Measurements from ENCODE around the gene APEX2. TPM values are rescaled to one million over a fixed set of nuclear protein-coding genes. Genes with fewer than 3 reads are reported as not detected.
"Not testable (repeated sequence)": the region's sequence is repeated elsewhere in the genome, so short reads cannot be mapped to it uniquely, and the experiment has no call there.

Gene APEX2, protein sequence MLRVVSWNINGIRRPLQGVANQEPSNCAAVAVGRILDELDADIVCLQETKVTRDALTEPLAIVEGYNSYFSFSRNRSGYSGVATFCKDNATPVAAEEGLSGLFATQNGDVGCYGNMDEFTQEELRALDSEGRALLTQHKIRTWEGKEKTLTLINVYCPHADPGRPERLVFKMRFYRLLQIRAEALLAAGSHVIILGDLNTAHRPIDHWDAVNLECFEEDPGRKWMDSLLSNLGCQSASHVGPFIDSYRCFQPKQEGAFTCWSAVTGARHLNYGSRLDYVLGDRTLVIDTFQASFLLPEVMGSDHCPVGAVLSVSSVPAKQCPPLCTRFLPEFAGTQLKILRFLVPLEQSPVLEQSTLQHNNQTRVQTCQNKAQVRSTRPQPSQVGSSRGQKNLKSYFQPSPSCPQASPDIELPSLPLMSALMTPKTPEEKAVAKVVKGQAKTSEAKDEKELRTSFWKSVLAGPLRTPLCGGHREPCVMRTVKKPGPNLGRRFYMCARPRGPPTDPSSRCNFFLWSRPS
- 21.7 and 26.4 TPM in 2 replicates for total RNA-seq (2014; rRNA removed; shearing (Covaris generic))

GRCh38 chrX:54999717-55000598 lies at the start of gene APEX2:
APEX2 (plus strand) TSS chrX:55000363; CDS start chrX:55000423, 60 bp downstream.
- peak; percentile 81 for DNase-seq
- H3K4me3 ChIP-seq (ENCODE audit: insufficient read depth, low read depth, low read length): peak within 1 kb of the TSS; percentile 58
- H3K27me3 ChIP-seq (ENCODE audit: control insufficient read depth, insufficient read depth, low read length): no peaks in the 10 kb centered on the region
- peaks cover 6% of the 10 kb centered on the region for H3K36me3 ChIP-seq (replicated peaks; ENCODE audit: control insufficient read depth, insufficient read depth, low read length)

DNA sequence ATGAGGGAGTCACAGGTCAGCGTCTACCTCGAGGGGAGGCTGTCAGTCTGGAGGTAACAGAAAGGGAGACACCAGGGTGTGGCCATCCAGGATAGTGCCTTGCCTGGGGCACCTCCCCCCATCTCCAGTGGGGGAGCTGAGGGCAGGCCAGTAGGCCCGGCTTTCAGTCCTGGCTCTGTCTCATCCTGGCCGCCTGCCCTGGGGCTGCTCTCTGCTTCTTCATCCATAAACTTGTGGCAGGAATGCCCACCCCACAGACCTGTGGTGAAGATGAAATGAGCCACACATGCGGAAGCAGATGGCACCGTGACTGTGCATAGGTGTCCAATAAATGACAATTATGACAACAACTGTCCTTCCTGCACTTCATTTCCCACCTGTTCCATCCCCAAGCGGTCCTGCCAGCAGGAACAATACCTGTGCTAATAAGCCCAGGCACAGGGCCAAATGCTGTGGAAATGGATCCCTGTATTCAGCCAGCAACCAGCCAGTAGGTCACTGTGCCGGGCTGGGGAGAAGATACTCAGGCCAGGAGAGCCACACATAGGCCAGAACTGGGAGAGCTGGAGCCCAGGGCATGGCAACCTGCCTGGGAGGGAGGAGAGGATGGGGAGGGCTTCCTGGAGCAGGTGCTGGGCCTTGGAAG lies 49.3 kb upstream of the APEX2 start:
- DNase-seq: no peak
- Histone ChIP-seq H3K4me3 (ENCODE audit: insufficient read depth, low read depth, low read length) (no peak overlapping the region), H3K36me3 (replicated peaks; ENCODE audit: control insufficient read depth, insufficient read depth, low read length) (no peaks in the 10 kb centered on the region), H3K27me3 (ENCODE audit: control insufficient read depth, insufficient read depth, low read length) (no peaks in the 10 kb centered on the region)

DNA sequence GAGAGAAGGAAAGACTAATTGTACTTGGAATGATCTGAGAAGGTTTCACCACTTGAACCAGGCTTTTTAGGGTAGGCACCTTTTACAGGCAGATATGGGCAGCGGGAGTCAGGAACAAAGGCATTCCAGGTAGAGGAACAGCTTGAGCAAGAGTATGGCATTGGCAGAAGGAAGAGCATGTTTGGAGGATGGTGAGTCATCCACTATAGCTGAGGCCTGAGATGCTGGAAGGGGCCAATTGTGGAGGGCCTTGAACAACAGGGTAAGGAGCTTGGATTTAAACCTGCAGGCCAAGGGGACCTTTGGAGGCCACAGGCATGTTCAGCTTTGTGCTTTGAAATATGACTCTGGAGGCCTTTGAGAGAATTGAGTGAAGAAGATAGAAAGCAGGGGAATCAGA lies 38.4 kb upstream of the APEX2 start:
- H3K4me3 ChIP-seq (ENCODE audit: insufficient read depth, low read depth, low read length): no peak overlapping the region
- no peaks in the 10 kb centered on the region for H3K36me3 ChIP-seq (replicated peaks; ENCODE audit: control insufficient read depth, insufficient read depth, low read length)
- no peak for DNase-seq
- no peaks in the 10 kb centered on the region for H3K27me3 ChIP-seq (ENCODE audit: control insufficient read depth, insufficient read depth, low read length)

DNA sequence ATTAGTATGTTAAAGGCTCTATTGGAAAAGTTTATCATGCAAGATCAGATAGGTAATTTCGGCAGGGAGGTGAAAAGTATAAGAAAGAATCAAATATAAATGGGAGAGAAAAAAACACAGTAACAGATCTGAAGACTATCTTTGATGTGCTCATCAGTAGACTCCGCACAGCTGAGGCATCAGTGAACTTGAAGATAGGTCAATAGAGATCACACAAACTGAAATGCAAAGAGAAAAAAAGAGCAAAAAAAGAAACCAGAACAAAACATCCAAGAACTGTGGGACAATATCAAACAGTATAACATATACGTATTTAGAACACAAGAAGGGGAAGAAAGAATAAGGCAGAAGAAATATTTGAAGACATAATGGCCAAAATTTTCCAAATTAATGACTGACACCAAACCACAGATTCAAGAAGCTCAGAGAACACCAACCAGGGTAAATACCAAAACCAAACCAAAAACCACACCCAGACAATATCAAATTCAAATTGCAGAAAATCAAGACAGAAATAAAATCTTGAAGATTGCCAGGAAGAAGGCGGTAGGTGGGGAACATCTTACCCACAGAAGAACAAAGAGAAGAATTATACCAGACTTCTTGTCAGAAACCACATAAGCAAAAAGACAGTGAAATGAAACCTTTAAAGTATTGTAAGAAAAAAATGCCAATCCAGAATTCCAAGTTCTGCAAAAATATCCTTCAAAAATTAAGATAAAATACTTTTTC lies 35.2 kb upstream of the APEX2 start:
- no peak overlapping the region for H3K4me3 ChIP-seq (ENCODE audit: insufficient read depth, low read depth, low read length)
- no peaks in the 10 kb centered on the region for H3K27me3 ChIP-seq (ENCODE audit: control insufficient read depth, insufficient read depth, low read length)
- no peak for DNase-seq
- H3K36me3 ChIP-seq (replicated peaks; ENCODE audit: control insufficient read depth, insufficient read depth, low read length): no peaks in the 10 kb centered on the region

DNA sequence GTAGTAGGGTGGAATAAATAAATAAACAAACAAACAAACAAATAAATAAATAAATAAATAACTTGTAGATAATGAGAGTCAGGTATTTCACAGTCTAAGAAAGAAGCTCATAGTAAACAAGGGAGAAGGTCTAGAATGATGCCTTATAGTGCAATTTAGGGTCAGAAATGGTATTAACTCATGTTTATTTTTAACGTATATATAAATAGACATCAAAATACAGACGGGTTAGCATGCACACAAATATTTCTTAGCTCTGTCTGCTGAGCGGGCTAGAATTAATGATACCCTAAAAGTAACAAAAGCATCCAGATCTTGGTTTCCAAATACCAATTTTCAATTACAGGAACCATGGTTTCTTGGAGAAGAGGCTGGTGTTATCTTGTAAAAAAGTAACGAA lies 22.8 kb upstream of the APEX2 start:
- Histone ChIP-seq H3K27me3 (ENCODE audit: control insufficient read depth, insufficient read depth, low read length) (no peaks in the 10 kb centered on the region), H3K4me3 (ENCODE audit: insufficient read depth, low read depth, low read length) (no peak overlapping the region), H3K36me3 (replicated peaks; ENCODE audit: control insufficient read depth, insufficient read depth, low read length) (no peaks in the 10 kb centered on the region)
- no peak for DNase-seq

- Histone ChIP-seq H3K36me3 (replicated peaks; ENCODE audit: control insufficient read depth, insufficient read depth, low read length) (no peaks in the 10 kb centered on the region), H3K27me3 (ENCODE audit: control insufficient read depth, insufficient read depth, low read length) (no peaks in the 10 kb centered on the region), H3K4me3 (ENCODE audit: insufficient read depth, low read depth, low read length) (no peak overlapping the region)
- DNase-seq: no peak
Observed at GRCh38 chrX:54978448-54978847, 21.7 kb upstream of the APEX2 start.

DNA sequence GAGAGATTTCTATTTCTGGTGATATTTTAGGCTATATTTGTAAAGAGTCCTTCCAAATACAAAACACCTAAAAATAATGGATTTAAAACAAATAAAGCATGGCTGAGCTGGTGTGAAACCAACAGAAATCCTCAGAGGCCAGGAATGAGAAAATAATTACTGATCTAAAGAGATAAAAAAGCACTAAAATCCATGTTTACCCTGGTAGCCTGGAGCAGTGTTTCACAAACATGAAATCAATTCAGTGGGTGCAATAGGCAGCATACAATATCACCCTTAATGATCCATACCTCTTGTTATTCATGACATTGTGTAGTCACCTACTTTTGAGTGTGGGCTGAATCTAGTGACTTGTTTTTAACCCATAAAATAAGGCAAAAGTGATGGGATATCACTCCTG lies 20.7 kb upstream of the APEX2 start:
- no peak for DNase-seq
- Histone ChIP-seq H3K36me3 (replicated peaks; ENCODE audit: control insufficient read depth, insufficient read depth, low read length) (no peaks in the 10 kb centered on the region), H3K27me3 (ENCODE audit: control insufficient read depth, insufficient read depth, low read length) (no peaks in the 10 kb centered on the region), H3K4me3 (ENCODE audit: insufficient read depth, low read depth, low read length) (no peak overlapping the region)

GRCh38 chrX:54980334-54980733 lies 19.8 kb upstream of the APEX2 start:
- DNase-seq: no peak

GRCh38 chrX:54983306-54983705 lies 16.9 kb upstream of the APEX2 start:
- not testable (repeated sequence) for H3K27me3 ChIP-seq (ENCODE audit: control insufficient read depth, insufficient read depth, low read length); H3K4me3 ChIP-seq (ENCODE audit: insufficient read depth, low read depth, low read length); DNase-seq; H3K36me3 ChIP-seq (replicated peaks; ENCODE audit: control insufficient read depth, insufficient read depth, low read length)

More at GRCh38 chrX:54980334-54980733, 19.8 kb upstream of the APEX2 start:
- no peaks in the 10 kb centered on the region for H3K36me3 ChIP-seq (replicated peaks; ENCODE audit: control insufficient read depth, insufficient read depth, low read length)
- no peak overlapping the region for H3K4me3 ChIP-seq (ENCODE audit: insufficient read depth, low read depth, low read length)
- no peaks in the 10 kb centered on the region for H3K27me3 ChIP-seq (ENCODE audit: control insufficient read depth, insufficient read depth, low read length)

- DNase-seq: no peak
- H3K4me3 ChIP-seq (ENCODE audit: insufficient read depth, low read depth, low read length): no peak overlapping the region
Observed at GRCh38 chrX:54991706-54992105, 8.5 kb upstream of the APEX2 start.

GRCh38 chrX:54992911-54993622 lies 7.1 kb upstream of the APEX2 start:
- Histone ChIP-seq H3K4me3 (ENCODE audit: insufficient read depth, low read depth, low read length) (no peak overlapping the region), H3K36me3 (replicated peaks; ENCODE audit: control insufficient read depth, insufficient read depth, low read length) (no peaks in the 10 kb centered on the region), H3K27me3 (ENCODE audit: control insufficient read depth, insufficient read depth, low read length) (no peaks in the 10 kb centered on the region)
- DNase-seq: no peak

More at GRCh38 chrX:54991706-54992105, 8.5 kb upstream of the APEX2 start:
- no peaks in the 10 kb centered on the region for H3K36me3 ChIP-seq (replicated peaks; ENCODE audit: control insufficient read depth, insufficient read depth, low read length)
- H3K27me3 ChIP-seq (ENCODE audit: control insufficient read depth, insufficient read depth, low read length): no peaks in the 10 kb centered on the region

DNA sequence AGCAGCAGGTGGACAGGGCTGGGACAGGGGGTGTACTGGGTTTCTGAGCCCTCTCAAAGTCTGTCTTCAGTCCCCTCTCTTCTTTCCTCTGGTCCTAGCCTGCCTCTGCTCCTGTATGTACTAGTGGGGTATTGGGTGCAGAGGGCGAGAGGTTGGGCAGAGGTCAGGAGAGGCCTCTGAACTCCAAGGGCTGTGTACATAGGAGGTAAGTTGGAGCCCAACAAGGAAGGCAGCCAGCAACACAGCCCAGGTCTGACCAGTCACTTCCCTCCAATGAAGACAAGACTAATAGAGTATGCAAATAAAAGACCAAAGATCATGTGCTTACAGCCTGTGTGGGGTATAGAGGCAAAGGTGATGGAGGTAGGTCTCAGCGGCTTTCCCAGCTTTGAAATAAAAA lies 6.1 kb upstream of the APEX2 start, which contains the start of gene PFKFB1:
Gene PFKFB1 (minus strand): TSS at position 90 of the 400 bp plus-strand sequence. CDS start 181 bp downstream, outside the sequence.
- no peak for DNase-seq
- Histone ChIP-seq H3K36me3 (replicated peaks; ENCODE audit: control insufficient read depth, insufficient read depth, low read length) (no peaks in the 10 kb centered on the region), H3K4me3 (ENCODE audit: insufficient read depth, low read depth, low read length) (no peak within 1 kb of the TSS), H3K27me3 (ENCODE audit: control insufficient read depth, insufficient read depth, low read length) (no peaks in the 10 kb centered on the region)

GRCh38 chrX:54994668-54995351 lies 5.4 kb upstream of the APEX2 start:
- no peaks in the 10 kb centered on the region for H3K27me3 ChIP-seq (ENCODE audit: control insufficient read depth, insufficient read depth, low read length)
- no peak for DNase-seq
- H3K36me3 ChIP-seq (replicated peaks; ENCODE audit: control insufficient read depth, insufficient read depth, low read length): no peaks in the 10 kb centered on the region
- no peak overlapping the region for H3K4me3 ChIP-seq (ENCODE audit: insufficient read depth, low read depth, low read length)

All from H7 (cell line).